Measurements from ENCODE around the gene FAP.

The FAP gene

GRCh38 chr2:162243294-162243693, at the start of gene FAP:
FAP (minus strand) TSS chr2:162243445; CDS start chr2:162243327, 118 bp downstream.
- FAIRE-seq, result peak; percentile 66

GRCh38 chr2:162291748-162292147, 48.5 kb upstream of the FAP start:
- FAIRE-seq, result no peak

- no peak for FAIRE-seq
These were observed 39.6 kb upstream of the FAP start for GRCh38 chr2:162282765-162283425.

- no peak for FAIRE-seq
These were observed 37.4 kb upstream of the FAP start for GRCh38 chr2:162280654-162281053.

- FAIRE-seq, result no peak
These were observed 34.1 kb upstream of the FAP start for GRCh38 chr2:162277381-162277780.

GRCh38 chr2:162267996-162268395, 24.8 kb upstream of the FAP start:
- no peak for FAIRE-seq

- FAIRE-seq, result no peak
These were observed 24.3 kb upstream of the FAP start for GRCh38 chr2:162267496-162267895.

- FAIRE-seq, result no peak
These were observed 23.2 kb upstream of the FAP start for GRCh38 chr2:162266460-162266760.

GRCh38 chr2:162265666-162266459, 22.6 kb upstream of the FAP start:
- FAIRE-seq, result no peak

- FAIRE-seq, result no peak
These were observed 18.0 kb upstream of the FAP start for GRCh38 chr2:162261032-162261945.

GRCh38 chr2:162258686-162259085, 15.4 kb upstream of the FAP start:
- FAIRE-seq, result no peak

- FAIRE-seq, result no peak
These were observed 14.9 kb upstream of the FAP start for GRCh38 chr2:162258169-162258568.

GRCh38 chr2:162257425-162257824, 14.2 kb upstream of the FAP start:
- FAIRE-seq, result no peak

- no peak for FAIRE-seq
These were observed 13.3 kb upstream of the FAP start for GRCh38 chr2:162256591-162256991.

- no peak for FAIRE-seq
These were observed 11.1 kb upstream of the FAP start for GRCh38 chr2:162254236-162254871.

GRCh38 chr2:162253435-162253834, 10.2 kb upstream of the FAP start:
- no peak for FAIRE-seq

GRCh38 chr2:162252153-162252552, 8.9 kb upstream of the FAP start:
- FAIRE-seq, result no peak

GRCh38 chr2:162245781-162246180, 2.5 kb upstream of the FAP start:
- no peak for FAIRE-seq

GRCh38 chr2:162245061-162245460, 1.8 kb upstream of the FAP start:
- FAIRE-seq, result peak; percentile 75

- no peak for FAIRE-seq
These were observed 1.3 kb upstream of the FAP start for GRCh38 chr2:162244541-162245031.

GRCh38 chr2:162243715-162244114, 470 bp upstream of the FAP start:
- no peak for FAIRE-seq

- FAIRE-seq, result no peak
These were observed 512 bp downstream of the FAP start for GRCh38 chr2:162242586-162243280.

All from islet of Langerhans (tissue), 1 donor.